Measurements from ENCODE around the gene TMEM69.
"Not testable (repeated sequence)": the region's sequence is repeated elsewhere in the genome, so short reads cannot be mapped to it uniquely, and the experiment has no call there.

Gene TMEM69

DNA sequence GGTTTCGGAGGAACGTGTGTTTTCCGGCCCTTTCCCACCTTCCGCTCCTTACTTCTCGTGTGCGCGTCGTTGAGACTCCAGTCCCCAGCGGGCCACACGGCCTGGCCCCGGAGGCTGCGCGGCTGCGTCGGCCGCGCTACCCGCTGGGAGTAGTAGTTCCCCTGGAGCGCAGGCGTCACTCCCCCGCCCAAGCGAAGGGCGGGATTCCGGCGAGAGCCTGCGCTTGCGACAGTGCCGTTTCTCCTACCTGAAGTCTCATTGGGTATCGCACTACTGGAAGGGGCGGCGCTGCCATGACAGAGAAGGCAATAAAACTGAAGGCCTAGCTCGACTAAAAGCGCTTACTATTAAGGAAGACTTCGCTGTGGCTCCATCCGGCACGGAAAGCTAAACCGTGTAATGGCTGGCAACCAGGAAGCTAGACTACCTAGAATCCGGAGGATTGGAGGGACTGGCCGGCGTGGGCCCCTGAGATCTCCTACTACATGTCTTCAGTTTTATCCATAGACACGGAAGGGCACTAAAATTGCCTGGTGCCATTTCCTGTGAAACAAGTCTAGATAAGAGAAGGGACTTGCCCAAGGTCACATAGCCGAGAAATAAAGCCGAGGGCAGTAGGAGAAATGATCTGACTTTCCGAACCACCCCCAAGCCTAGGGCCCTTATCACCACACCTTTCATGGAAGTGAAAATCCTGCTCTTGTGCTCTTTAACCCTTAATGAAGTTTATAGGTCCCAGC, 797 bp upstream of the TMEM69 start (continued):
- TF ChIP-seq PRDM2 (tag by site-specific recombination; IDR thresholded peaks at IDR 0.05; ENCODE audit: borderline replicate concordance) = no peak

DNA sequence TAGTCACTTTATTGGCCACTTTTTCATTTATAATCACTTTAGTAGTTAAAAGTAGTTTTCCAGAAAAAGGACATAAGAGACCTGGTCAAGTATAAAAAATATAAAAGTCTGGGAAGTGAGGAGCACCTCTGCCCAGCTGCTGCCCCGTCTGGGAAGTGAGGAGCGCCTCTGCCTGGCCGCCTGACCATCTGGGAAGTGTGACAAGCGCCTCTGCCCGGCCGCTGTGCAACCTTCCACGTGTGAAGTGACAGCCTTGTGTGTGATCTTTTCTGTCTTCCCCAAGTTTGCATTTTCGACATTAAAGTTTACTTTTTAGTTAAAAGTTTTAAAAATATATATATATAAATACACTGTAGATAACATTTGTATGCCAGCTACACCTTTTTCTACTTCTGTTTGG, 5.8 kb downstream of the TMEM69 start:
- CTCF ChIA-PET; H3K4me1 ChIP-seq (ENCODE audit: control insufficient read depth, insufficient read depth, low read length); H3K4me3 ChIP-seq (ENCODE audit: low read depth, low read length); H3K27ac ChIP-seq (ENCODE audit: extremely low read depth, low read depth, low read length); H3K9me3 ChIP-seq (ENCODE audit: control insufficient read depth, insufficient read depth, low read depth, low read length): not testable (repeated sequence)
- POLR2A ChIA-PET = interaction anchor here (1.0 kb wide), 1 partner anchor 8 kb away, joined by 3 read pairs; the partner anchor contains the start of gene GPBP1L1
- H3K36me3 ChIP-seq (ENCODE audit: control insufficient read depth in 2 of 2, insufficient read depth in 1 of 2, low read length in 2 of 2) = peaks cover 2 to 76% of the 10 kb centered on the region in 2 experiments

GRCh38 chr1:45694823-45695222, 6.8 kb downstream of the TMEM69 start:
- ChIA-PET POLR2A (interaction anchor here (1.0 kb wide), 1 partner anchor 9 kb away, joined by 3 read pairs; the partner anchor contains the start of gene GPBP1L1), CTCF (no interaction called here)
- no peaks in the 10 kb centered on the region for H3K9me3 ChIP-seq (ENCODE audit: control insufficient read depth, insufficient read depth, low read depth, low read length)
- no peak overlapping the region for H3K27ac ChIP-seq (ENCODE audit: extremely low read depth, low read depth, low read length)
- peaks cover 5 to 74% of the 10 kb centered on the region in 2 experiments for H3K36me3 ChIP-seq (ENCODE audit: control insufficient read depth in 2 of 2, insufficient read depth in 1 of 2, low read length in 2 of 2)
- H3K4me3 ChIP-seq (ENCODE audit: low read depth, low read length) = no peak overlapping the region
- peaks cover 6% of the 10 kb centered on the region; the same call in 1 of the 2 replicates for H3K4me1 ChIP-seq (ENCODE audit: control insufficient read depth, insufficient read depth, low read length)
- no peak for TF ChIP-seq ZNF623 (tag by site-specific recombination; IDR thresholded peaks at IDR 0.05)
- no peak for TF ChIP-seq ZNF629 (tag by site-specific recombination; IDR thresholded peaks at IDR 0.05)
- TF ChIP-seq HOXA7 (CRISPR knock-in tag; IDR thresholded peaks at IDR 0.05; ENCODE audit: borderline replicate concordance) = no peak
- no peak for TF ChIP-seq TSHZ1 (tag by site-specific recombination; IDR thresholded peaks at IDR 0.05; ENCODE audit: borderline replicate concordance)
- TF ChIP-seq ZNF76 (tag by site-specific recombination; IDR thresholded peaks at IDR 0.05; ENCODE audit: borderline replicate concordance, low read depth) = no peak
- TF ChIP-seq ZNF433 (tag by site-specific recombination; IDR thresholded peaks at IDR 0.05; ENCODE audit: low read depth) = no peak
- TF ChIP-seq ZNF324 (tag by site-specific recombination; IDR thresholded peaks at IDR 0.05) = no peak
- TF ChIP-seq ZNF248 (tag by site-specific recombination; IDR thresholded peaks at IDR 0.05) = no peak
- no peak for TF ChIP-seq ZIC2 (tag by site-specific recombination; IDR thresholded peaks at IDR 0.05)
- TF ChIP-seq ZNF157 (tag by site-specific recombination; IDR thresholded peaks at IDR 0.05) = no peak
- no peak for TF ChIP-seq ZNF704 (tag by site-specific recombination; IDR thresholded peaks at IDR 0.05)
- no peak for TF ChIP-seq ZNF23 (tag by site-specific recombination; IDR thresholded peaks at IDR 0.05; ENCODE audit: borderline replicate concordance)
- TF ChIP-seq ZNF16 (tag by site-specific recombination; IDR thresholded peaks at IDR 0.05; ENCODE audit: low read depth) = no peak
- TF ChIP-seq PRDM10 (tag by site-specific recombination; IDR thresholded peaks at IDR 0.05) = no peak
- TF ChIP-seq ZNF211 (tag by site-specific recombination; IDR thresholded peaks at IDR 0.05; ENCODE audit: low read depth) = no peak
- TF ChIP-seq ZNF239 (tag by site-specific recombination; IDR thresholded peaks at IDR 0.05) = no peak
- no peak for TF ChIP-seq ZNF658 (tag by site-specific recombination; IDR thresholded peaks at IDR 0.05)
